ENCODE measurements around the gene SPECC1L. TPM values are rescaled to one million over a fixed set of nuclear protein-coding genes. Genes with fewer than 3 reads are reported as not detected.

Gene SPECC1L
- total RNA-seq, 1 donor from 2014 or later, result 123 TPM

DNA sequence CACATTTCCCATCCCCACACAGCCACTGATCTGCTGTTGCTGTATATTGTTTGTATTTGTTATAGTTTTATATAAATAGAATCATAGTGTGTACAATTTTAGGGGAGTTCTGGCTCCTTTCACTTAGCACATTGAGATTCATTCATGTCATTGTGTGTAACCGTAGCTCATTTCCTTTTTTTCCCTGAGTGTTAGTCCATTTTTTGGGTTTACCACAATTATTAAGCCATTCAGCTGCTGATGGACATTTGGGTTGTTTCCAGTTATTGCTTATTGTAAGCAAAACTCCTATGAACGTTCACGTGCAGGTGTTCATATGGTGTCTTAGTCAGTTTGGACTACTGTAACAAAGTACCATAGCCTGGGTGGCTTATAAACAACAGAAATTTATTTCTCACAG lies 123.2 kb downstream of the SPECC1L start:
- H3K4me1 Mint-ChIP-seq, result peaks cover 5% of the 10 kb centered on the region
- TF ChIP-seq, protein P1, sequence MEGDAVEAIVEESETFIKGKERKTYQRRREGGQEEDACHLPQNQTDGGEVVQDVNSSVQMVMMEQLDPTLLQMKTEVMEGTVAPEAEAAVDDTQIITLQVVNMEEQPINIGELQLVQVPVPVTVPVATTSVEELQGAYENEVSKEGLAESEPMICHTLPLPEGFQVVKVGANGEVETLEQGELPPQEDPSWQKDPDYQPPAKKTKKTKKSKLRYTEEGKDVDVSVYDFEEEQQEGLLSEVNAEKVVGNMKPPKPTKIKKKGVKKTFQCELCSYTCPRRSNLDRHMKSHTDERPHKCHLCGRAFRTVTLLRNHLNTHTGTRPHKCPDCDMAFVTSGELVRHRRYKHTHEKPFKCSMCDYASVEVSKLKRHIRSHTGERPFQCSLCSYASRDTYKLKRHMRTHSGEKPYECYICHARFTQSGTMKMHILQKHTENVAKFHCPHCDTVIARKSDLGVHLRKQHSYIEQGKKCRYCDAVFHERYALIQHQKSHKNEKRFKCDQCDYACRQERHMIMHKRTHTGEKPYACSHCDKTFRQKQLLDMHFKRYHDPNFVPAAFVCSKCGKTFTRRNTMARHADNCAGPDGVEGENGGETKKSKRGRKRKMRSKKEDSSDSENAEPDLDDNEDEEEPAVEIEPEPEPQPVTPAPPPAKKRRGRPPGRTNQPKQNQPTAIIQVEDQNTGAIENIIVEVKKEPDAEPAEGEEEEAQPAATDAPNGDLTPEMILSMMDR (conservative IDR thresholded peaks at IDR 0.05), result no peak

DNA sequence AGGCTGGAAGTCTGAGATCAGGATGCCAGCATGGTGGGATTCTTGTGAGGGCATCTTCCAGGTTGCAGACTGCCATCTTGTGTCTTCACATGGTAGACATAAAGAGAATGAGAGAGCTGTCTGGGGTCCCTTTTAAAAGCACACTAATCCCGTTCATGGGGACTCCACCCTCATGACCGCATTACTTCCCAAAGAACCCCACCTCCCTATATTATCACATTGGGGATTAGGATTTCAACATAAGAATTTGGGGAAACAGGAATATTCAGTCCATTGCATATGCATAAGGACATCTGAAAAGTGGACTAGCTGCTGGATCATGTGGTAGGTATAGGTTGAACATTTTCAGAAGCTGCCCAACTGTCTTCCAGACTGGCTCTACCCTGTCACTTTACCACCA lies 123.6 kb downstream of the SPECC1L start:
- peaks cover 5% of the 10 kb centered on the region for H3K4me1 Mint-ChIP-seq
- H3K9me3 Mint-ChIP-seq, result no peaks in the 10 kb centered on the region
- no peak overlapping the region for H3K4me3 Mint-ChIP-seq
- no peak overlapping the region for H3K27ac Mint-ChIP-seq (ENCODE audit: unreplicated experiment)
- TF ChIP-seq, protein P1 (conservative IDR thresholded peaks at IDR 0.05), result no peak
- H3K27me3 Mint-ChIP-seq (ENCODE audit: low read depth), result no peaks in the 10 kb centered on the region
- peaks cover 13% of the 10 kb centered on the region for H3K36me3 Mint-ChIP-seq (ENCODE audit: low read depth)
- DNase-seq (ENCODE audit: low read depth, low spot score), result no peak

More for the DNA sequence above, 123.2 kb downstream of the SPECC1L start:
- Mint-ChIP-seq H3K27ac (ENCODE audit: unreplicated experiment) (no peak overlapping the region), H3K9me3 (no peaks in the 10 kb centered on the region), H3K36me3 (ENCODE audit: low read depth) (peaks cover 13% of the 10 kb centered on the region), H3K27me3 (ENCODE audit: low read depth) (no peaks in the 10 kb centered on the region), H3K4me3 (no peak overlapping the region)
- no peak for DNase-seq (ENCODE audit: low read depth, low spot score)

DNA sequence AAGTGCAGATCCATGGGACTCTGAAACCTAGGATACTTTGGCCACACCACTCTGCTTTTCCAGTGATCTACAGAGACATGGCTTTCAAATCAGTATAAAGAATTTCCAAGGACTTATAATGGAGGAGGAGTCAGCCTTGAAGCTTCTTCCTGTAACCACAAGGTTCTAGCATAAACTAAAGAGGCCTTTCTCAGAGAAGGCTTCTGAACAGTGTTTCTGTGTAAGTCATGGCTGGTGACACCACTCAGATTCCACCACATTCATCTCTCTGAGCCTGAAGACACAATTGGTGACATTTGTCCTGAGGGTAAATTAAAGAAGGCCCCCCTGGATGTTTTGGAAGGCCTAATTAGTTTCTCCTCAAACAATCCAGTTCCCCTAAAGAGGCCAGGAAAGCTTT lies 127.8 kb downstream of the SPECC1L start:
- peaks cover 10% of the 10 kb centered on the region for H3K36me3 Mint-ChIP-seq (ENCODE audit: low read depth)
- H3K4me1 Mint-ChIP-seq, result no peaks in the 10 kb centered on the region
- no peaks in the 10 kb centered on the region for H3K27me3 Mint-ChIP-seq (ENCODE audit: low read depth)
- no peak for DNase-seq (ENCODE audit: low read depth, low spot score)
- no peak overlapping the region for H3K4me3 Mint-ChIP-seq
- no peak overlapping the region for H3K27ac Mint-ChIP-seq (ENCODE audit: unreplicated experiment)
- H3K9me3 Mint-ChIP-seq, result no peaks in the 10 kb centered on the region
- TF ChIP-seq, protein P1 (conservative IDR thresholded peaks at IDR 0.05), result no peak

DNA sequence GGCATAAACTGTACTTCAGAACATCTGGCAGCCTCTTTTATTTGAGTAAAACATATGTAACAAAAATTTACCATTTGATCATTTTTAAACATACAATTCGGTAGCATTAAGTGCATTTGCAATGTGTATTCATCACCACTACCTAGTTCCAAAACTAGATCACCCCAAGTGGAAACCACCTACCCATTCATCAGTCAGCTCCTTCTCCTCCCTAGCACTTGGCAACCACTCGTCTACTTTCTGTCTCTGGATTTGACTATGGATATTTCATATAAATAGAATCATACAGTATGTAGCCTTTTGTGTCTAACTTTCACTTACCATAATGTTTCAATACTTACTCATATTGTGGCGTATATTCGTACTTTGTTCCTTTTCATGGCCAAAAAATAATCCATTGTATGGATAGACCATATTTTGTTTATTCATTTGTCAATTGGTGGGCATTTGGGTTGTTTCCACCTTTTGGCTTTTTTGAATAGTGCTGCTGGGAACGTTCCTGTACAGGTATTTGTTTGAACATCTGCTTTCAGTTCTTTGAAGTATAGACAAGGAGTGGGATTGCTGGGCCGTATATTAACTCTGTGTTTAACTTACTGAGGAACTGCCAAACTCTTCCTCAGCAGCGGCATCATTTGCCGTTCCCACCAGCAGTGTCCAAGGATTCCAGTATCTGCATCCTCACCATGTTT lies 129.5 kb downstream of the SPECC1L start:
- Mint-ChIP-seq H3K4me1 (no peaks in the 10 kb centered on the region), H3K27me3 (ENCODE audit: low read depth) (no peaks in the 10 kb centered on the region), H3K36me3 (ENCODE audit: low read depth) (peaks cover 20% of the 10 kb centered on the region)

DNA sequence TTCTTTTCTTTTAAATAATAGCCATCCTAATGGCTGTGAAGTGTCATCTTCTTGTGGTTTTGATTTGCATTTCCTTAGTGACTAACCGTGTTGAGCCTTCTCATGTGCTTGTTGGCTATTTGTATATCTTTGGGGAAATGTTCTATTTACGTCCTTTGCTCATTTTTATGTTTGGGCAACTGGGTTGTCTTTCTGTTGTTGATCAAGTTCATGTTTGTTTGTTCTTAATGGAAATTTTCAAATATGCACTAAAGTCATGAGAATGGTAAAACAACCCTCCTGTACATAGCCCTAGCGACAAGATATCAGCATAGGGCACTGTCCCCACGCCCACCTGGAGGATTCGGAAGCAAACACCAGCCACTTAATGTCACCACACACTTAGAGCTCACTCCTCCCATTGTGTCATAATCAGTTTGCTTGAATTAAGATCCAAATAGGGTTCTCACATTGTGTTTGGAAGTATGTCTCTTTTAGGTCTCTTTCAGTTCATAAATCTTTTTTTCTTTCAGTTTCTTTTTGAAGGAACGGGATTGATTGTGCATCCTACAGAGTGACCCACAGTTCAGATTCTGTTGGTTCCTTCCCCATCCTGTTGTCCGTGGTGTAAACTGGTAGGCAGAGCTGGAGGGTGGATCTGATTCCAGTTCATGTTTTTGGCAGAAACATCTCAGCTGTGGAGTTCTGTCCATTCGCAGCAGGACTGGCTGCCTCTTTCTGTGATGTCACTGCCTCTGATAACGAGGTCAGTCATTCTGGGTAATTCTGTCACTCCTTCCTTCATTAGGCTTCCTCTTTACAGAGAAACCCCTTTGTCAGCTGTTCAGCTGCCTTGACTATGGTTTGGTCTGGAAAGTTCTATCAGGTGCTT lies 130.3 kb downstream of the SPECC1L start:
- peaks cover 20% of the 10 kb centered on the region for H3K36me3 Mint-ChIP-seq (ENCODE audit: low read depth)
- TF ChIP-seq, protein P1 (conservative IDR thresholded peaks at IDR 0.05), result no peak
- H3K4me1 Mint-ChIP-seq, result peaks cover 3% of the 10 kb centered on the region
- H3K27me3 Mint-ChIP-seq (ENCODE audit: low read depth), result no peaks in the 10 kb centered on the region
- H3K27ac Mint-ChIP-seq (ENCODE audit: unreplicated experiment), result no peak overlapping the region
- no peak overlapping the region for H3K4me3 Mint-ChIP-seq
- DNase-seq (ENCODE audit: low read depth, low spot score), result no peak
- no peaks in the 10 kb centered on the region for H3K9me3 Mint-ChIP-seq

More for the DNA sequence above, 129.5 kb downstream of the SPECC1L start:
- no peak overlapping the region for H3K4me3 Mint-ChIP-seq
- no peak overlapping the region for H3K27ac Mint-ChIP-seq (ENCODE audit: unreplicated experiment)
- DNase-seq (ENCODE audit: low read depth, low spot score), result no peak
- TF ChIP-seq, protein P1 (conservative IDR thresholded peaks at IDR 0.05), result no peak
- H3K9me3 Mint-ChIP-seq, result no peaks in the 10 kb centered on the region

Data from neural crest cell (in vitro differentiated cells).